NCI-H2171 (cell line): Measurements from ENCODE around the gene RABGGTA.

Source experiments
- DNase-seq: peaks from one replicate; lab custom pipeline; 2025; lab: John Stamatoyannopoulos, UW

Gene RABGGTA

DNA sequence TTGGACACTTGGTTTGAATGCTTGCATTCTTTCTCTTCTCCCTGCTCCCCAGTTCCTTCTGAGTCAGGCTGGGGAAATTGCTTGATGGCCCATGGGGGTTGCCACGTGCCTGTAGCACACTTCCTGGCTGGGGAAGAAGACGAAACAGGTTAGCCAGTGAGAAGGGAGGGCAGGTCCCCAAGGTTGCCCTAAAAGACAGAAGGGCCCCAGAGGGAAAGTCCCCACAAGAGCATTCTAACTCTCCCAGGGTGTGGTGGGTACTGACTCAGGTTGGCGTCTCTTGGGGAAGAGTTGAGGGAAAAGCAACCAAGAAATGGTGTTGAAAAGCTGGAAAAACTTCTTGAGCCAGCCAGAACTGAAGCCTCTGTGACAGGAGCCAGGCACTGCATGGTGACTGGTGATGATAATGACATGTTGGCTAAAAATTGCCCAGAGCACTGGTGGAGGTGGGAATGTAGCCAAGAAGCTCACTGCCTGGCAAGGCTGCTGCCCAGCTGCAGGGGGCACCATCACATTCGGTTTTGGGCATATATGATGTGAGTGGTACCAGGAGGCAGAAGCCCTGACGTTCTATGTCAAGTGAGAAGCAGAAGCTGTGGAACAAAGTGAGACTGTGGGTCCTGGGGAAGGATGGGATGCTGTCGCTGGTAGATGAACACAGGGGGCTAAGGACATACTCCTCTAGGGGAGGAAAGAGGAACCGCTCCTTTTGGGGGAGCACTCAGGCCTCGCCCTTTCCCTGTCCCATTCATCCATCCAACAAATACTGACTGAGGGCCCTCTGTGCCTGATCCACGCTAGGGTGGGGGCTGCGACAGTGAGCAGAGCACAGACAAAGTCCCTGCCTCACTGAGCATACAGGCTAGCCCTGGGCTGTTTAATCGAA lies 8.1 kb upstream of the RABGGTA start:
- DNase-seq = no peak

DNA sequence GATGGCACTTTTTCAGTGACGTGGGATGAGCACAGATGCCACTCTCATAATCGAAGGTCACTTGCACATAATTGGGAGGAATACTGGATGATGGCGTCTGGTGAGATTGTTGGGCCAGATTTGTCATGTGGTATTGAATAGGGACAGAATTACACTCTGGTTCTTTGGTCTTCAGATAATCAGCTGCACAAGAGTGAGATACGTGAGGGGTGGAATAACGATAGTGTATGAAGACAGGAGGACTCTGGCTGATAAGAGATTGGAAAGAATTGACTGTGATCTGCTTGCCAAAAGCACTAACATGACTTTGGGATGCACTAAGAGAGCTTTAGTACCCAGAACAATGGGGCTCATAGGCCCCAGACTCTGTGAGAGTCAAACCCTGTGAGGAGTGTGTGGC lies 7.0 kb upstream of the RABGGTA start:
- no peak for DNase-seq

DNA sequence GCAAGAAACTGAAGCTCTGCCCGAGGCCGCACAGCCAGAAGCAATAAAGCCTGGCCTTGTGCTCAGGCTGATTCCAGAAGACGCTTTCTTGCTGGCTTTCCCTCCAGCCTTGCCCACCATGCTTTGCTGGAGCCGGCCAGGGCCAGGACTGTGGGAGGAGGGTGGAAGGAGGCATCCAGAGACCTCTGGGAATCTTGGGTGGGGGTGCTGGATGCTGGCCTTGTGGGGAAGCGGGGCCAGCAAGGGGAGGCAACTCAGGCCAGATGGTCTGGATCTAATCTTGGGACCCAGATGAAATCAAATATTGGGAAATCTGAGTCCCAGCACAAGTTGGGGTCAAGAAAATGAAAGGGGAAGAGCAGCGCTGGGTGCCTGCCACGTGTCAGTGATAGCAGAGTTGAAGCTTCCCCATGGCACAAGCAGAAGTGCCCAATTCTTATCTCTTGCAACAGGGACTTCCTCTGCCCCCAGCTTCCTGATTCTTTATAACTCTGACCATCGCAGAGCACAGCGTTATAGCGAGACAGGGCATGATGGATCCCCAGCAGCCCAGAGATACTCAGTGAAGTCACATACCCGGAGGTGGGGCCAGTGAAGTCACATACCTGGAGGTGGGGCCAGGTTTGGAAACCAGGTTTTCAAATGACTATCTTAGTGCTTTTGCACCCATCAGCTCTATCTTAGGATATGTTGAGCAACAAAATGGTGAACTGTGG lies 6.4 kb upstream of the RABGGTA start:
- no peak for DNase-seq

- no peak for DNase-seq
Observed at GRCh38 chr14:24277071-24277470, 5.7 kb upstream of the RABGGTA start.

- DNase-seq = no peak
Observed at GRCh38 chr14:24274101-24274543, 2.7 kb upstream of the RABGGTA start.

- DNase-seq = no peak
Observed at GRCh38 chr14:24273422-24273998, 2.1 kb upstream of the RABGGTA start.

DNA sequence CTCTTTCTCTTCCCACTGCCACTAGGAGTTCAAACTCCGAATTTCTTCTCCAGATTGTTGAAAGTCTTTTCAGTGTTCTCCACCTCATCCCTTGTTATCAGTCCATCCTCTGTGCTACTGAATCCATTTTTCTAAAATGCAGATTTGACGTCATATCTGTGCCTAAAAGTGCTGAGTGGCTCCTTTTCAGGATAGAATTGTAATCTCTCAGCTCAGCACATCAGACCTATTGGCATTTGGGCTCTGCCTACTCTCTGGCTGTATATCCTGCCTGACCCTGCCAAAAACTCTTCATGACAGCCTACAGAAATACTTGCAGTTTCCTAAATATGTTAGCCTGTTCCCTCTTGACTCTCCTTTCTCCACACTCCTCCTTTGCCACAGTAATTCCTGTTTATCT lies 1.1 kb upstream of the RABGGTA start:
- DNase-seq = no peak

DNA sequence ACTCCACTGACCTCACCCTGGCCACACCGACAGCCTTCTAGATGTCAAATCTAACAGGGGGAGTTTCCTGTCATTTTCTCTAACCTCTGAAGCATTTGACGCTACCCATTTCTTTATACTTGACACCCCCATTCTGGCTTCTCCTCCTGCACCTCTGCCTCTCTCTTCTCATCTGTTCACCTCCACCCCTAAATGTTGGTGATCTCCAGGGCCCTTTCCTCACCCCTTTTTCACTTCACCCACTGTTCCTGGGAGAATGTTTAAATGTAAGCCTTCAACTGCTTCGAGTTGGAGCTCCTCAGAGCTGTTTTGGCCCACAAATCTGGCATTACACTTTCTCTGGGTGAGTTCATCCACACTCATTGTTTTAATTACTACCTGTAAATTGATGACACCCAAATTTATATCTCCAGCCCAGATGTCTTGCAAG lies 452 bp upstream of the RABGGTA start:
- DNase-seq = no peak

DNA sequence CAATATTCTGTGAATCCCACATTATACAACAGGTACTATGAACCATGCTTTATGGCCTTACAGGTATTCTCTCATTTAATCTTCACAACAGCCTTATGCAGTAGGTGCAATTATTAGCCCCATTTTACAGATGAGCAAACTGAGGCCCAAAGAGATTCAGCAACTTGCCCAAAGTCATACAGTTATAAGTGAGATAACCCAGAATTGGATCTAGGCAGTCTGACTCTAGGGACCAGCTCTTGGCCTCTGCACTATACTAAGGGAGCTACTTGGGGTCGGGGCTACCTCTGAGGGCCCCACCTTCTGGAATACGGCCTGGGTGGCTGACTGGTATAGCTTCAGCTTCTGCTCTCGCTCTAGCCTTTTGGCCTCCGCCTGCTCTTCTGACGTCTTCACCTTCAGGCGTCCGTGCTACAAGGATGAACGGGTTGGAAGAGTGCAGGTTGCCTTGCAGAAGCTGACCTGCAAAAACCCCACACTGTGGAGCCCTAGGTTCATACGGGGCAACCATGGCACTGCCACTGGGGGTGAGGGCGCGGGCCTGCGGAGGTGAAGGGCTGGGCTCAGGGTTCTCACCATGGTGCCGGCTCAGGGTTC lies 762 bp downstream of the RABGGTA start:
- DNase-seq = peak; percentile 22

GRCh38 chr14:24269910-24270536 lies 1.4 kb downstream of the RABGGTA start:
- no peak for DNase-seq

GRCh38 chr14:24269368-24269767 lies 2.0 kb downstream of the RABGGTA start:
- no peak for DNase-seq

GRCh38 chr14:24268225-24268624 lies 3.2 kb downstream of the RABGGTA start:
- no peak for DNase-seq

DNA sequence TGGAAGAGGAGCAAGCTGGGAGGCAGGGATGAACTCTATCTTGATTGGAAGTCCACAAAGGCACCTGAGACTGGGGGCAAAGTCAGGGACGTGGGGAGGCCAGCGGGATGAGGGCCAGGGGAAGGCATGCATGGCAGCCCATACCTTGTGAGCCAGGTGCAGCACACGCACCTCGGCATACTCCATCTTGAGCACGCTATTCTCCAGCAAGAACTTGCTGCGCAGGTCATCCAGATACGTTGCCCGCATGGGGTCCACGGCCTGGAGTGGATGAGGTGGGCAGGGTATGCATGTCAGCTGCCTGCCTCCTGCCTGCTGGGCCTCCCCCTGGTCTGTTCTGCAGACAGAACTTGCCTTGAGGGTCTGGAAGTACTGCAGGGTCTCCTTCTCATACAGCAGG lies 3.9 kb downstream of the RABGGTA start:
- no peak for DNase-seq

DNA sequence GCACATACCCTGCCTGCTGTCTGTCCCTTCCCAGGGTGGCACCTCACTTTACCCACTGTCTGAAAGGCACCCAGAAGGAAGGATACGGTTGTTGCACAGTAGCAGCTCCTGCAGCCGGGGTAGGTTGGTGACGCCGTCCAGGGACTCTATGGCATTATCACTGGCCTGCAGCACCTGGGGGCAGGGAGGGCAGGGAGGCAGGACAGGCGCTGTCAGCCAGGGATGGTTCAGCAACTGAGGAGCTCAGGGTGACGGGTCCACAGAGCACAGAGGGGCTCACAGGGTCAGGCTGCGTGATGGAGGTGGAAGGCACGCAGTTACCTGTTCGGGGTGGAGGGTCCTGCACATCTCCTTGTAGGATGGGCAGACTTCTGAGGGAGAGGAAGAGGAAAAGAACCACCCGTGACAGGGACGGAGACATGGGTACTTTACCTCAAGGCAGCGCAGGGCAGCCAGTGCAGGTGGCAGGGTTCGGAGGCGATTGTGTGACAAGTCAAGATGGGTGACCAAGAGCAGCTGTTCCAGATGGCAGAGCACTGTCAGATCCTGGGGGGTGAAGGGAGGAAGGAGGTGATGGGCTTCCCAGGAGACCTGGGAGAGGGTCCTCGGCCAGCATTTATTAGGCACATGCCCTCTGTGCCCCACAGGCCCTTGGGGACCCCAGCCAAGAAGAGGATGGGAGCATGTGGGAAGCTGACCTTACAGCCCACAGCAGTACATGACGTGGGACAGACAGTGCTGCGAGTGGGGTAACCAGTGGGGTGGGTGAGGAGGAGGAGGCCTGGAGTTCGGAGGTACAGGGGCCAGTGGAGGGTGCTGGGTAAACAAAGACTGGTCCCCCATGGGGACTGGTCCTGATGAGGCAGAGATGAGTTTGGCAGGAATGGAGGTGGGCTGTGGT lies 4.8 kb downstream of the RABGGTA start:
- DNase-seq = no peak

DNA sequence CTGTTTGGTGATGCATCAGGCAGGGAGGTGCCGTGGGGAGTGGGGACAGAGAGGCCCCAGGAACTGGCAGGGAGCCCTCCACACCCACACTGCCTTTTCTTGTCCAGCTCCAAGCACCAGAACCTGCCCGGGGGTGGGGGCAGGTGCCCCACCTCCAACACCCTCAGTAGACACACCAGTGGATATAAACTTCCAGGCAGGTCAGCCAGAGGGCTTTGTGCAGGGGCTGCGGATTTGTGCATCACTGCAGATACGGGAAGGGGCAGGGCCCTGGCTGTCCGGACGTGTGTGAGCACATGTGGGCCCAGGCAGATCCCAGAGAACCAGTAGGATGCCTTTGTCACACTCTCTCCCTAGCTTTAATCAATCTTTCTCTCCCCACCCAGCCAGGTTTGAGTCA lies 7.1 kb downstream of the RABGGTA start:
- DNase-seq = no peak

- DNase-seq = no peak
Observed at GRCh38 chr14:24263848-24264247, 7.5 kb downstream of the RABGGTA start.

- DNase-seq = no peak
Observed at GRCh38 chr14:24262821-24263733, 8.3 kb downstream of the RABGGTA start, which contains the start of gene TGM1. TGM1 (minus strand) TSS chr14:24263177; CDS start chr14:24262352, 825 bp downstream.

GRCh38 chr14:24261969-24262327 lies 9.4 kb downstream of the RABGGTA start:
- no peak for DNase-seq

DNA sequence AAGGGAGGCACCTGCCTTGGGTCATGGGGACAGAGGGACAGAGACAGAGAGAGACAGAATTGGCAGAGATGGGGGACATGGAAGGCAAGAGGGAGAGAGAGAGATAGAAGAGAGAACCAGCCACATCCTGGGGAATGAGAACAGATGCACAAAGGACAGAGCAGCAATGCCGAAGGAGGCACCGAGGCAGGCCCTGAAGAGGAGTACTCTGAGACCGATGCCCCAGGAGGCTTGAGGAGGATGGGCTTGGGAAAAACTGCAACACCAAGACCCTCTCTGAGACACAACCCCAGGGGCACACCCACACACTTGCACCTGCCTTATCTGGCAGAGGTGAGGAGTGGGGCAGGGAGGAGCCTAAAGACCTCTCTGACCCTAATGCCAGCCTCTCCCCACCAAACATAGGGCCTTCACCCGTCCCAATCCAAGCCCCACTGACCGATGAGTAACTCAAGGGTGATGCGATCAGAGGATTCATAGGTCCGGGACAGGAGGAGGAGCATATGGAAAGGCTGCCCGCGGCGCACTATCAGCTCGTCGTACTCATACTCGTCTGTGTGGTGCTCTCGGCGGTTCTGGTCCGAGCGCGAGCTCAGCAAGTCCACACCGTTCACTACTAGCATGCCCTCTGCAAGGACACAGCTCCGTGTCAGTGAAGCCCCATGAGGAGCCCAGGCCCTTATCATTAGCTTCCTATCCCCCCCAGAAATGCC lies 10.0 kb downstream of the RABGGTA start:
- no peak for DNase-seq
